Suppressor macrophage treated with lipopolysaccharide for 4 hours (primary cell): ENCODE data around the gene CACNG7.

Experiments
- DNase-seq: peaks from one replicate; pipeline ENCODE4 v3.0.0-alpha.2; 2020

The CACNG7 gene

GRCh38 chr19:53957448-53958167 is 48.5 kb downstream of the CACNG7 start:
- DNase-seq = no peak

DNA sequence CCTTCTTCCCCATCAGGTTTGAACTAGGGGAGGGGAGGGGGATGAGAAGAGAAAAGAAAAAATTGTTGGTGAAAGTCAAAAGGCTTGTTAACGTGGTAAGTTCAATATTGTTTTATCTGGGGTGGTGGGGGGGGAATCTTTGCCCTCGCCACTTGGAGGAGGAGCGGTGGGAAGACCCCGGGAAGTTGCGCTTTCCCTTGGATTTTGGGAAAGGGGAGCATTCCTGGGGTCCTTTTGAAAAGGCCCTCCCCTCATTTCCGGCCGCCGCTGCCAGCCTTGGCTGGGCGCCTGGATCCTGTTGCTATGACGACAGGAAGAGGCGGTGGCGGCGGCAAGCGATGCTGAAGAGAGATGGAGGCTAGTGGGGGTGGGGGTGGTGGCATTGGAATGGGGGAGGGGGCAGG is 49.1 kb downstream of the CACNG7 start:
- no peak for DNase-seq

DNA sequence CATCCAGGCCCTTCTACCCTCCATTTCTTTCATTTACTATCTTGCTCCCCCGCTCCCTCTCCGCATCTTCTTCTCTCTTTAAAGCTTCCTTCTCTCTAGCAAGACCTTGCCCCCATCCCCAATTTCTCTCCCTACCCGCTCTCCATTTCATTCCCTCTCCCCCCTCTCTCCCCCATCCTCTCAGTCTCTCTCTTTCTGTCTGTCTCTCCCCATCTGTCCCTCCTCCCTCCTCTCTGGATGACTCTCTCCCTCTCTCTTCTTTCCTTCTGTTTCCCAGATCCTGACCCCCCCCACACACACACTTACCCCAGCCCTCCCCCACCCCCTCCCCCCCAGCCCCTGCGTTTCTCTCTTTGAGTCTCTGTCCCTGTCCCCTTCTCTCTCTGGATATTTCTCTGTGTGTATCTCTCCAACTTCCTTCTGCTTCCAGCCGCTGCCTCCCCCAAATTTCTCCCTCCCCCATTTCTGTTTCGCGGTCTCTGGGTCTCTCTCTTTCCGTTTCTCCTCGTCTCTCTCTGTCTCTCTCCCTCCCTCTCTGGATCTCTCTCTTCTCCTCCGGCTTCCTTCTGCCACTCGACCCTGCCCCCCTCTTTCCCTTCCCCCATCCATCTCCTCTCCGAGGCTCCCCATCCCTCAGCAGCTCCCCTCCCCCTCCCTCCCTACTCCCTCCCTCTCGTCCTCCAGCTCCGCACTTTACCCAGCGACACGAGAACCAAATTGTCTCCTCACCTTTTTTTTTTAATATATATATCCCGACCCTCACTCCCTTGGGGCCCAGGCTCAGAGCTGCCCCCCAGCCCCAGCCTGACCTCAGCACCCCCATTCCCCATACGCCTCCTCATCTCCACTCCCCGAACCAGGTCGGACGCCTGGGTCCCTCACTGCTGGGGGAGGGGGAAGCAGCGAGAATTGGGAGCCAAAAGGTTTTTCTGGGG is 50.0 kb downstream of the CACNG7 start:
- no peak for DNase-seq

- no peak for DNase-seq
Observed at GRCh38 chr19:53960187-53960586, 51.1 kb downstream of the CACNG7 start.

DNA sequence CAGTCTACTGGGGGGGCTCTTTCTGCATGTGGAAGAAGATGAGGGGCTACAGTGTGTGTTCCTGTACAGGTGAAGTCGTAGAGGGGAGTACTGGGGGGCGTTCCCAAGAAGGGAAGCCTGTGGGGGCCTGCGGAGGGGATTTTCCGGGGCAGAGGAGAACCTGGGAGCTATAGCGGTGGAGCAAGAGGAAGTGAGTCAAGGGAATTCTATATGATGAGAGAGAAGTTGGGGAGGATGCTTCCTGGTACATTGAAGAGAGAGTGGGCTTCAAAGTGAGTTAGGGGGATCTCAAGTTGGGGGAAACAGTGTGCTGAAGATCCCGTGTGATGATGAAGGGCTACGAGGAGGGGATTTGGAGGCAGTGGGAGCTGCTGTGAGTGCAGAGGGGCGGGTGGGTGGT is 51.8 kb downstream of the CACNG7 start:
- DNase-seq = no peak

- DNase-seq = no peak
Observed at GRCh38 chr19:53961523-53962356, 52.7 kb downstream of the CACNG7 start.

- no peak for DNase-seq
Observed at GRCh38 chr19:53962887-53963431, 53.9 kb downstream of the CACNG7 start, which contains the start of gene CACNG8. TSS of gene CACNG8 (plus strand) at chr19:53962937.

DNA sequence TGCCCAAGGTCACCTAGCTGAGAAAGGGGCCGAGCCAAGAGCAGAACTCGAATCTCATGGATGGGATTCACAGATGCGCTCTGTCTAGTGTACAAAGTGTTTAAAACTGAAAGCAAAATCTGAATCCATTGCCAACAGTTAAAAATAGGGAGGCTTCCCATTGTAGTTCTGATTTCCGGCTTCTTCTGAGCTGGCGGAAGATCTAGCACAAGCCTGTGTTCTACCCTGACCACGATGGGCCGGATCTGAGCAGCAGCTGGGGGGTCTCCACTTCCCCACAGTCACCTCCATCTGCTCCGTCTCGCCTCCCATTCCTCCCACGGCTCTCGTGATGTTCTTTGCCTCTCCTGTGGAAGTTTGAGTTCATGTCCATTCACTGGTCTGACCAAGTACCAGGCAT is 56.0 kb downstream of the CACNG7 start:
- DNase-seq = no peak

DNA sequence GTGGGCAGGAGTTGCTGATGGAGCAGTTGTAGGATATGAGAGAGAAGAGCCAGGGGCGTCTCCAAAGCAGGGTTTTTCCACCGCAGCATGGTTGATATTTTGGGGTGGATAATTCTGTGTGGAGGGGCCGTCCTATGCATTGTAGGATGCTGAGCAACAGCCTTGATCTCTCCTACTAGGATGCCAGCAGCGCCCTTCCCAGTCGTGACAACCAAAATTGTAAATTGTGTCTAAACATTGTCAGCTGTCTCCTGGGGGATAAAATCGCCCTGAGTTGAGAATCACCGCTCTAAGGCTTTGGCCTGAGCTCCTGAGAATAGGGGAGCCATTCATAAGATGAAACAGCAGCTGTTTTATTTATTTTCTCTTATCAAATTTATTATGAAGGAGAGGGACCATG is 57.9 kb downstream of the CACNG7 start:
- no peak for DNase-seq

- DNase-seq = no peak
Observed at GRCh38 chr19:53969366-53969765, 60.3 kb downstream of the CACNG7 start.

DNA sequence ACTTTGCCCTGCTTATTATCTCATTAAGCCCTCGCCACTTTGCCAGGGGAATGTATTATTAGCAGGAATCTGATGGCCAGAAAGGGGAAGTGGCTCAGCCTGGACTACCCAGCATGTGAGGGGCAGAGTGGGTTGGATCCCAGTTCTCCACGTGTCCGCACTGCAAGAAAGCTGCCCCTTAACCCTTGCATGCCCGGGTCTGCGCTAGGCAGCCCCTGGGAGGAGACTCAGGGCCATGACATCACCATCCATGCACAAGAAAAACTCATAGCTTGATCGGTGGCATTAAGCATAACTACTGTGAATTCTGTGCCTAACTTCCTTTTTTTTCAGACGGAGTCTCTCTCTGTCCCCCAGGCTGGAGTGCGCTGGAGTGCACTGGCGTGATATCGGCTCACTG is 62.6 kb downstream of the CACNG7 start:
- DNase-seq = peak; percentile 72

- peak; percentile 81 for DNase-seq
Observed at GRCh38 chr19:53977429-53977990, 68.4 kb downstream of the CACNG7 start.

DNA sequence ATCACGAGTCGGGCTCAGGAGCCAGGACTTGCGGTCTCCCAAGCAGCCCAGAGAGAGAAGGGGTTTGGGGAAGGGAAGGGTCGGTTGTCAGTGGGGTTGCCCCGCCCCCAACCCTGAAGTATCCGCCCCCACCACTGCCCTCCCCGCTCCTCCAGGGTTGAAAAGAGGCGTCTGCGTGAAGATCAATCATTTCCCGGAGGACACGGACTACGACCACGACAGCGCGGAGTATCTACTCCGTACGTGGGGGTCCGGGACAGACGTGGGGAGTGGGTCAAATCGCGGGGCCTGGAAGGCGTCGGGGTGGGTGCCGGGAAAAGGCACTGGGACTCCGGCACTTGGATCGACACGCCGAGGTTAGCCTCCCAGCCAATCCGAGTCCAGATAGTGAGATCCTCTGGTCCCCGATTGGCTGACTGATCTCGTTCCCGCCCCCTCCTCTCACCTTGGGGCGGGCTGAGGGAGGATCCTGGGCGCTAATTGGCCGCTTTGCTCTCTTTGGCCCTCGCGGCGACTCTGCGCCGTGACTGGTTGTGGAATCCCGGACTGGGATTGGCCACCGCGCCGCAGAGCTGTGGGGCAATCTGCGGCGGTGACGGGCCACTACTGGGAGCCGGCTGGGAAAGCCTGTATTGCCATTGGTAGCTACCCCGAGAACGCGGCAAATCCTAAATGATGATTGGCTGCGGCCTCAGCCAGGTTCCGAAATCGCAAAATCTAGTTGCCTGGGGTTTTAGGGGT is 69.1 kb downstream of the CACNG7 start:
- DNase-seq = peak; percentile 49

- no peak for DNase-seq
Observed at GRCh38 chr19:53978975-53979801, 70.1 kb downstream of the CACNG7 start.

DNA sequence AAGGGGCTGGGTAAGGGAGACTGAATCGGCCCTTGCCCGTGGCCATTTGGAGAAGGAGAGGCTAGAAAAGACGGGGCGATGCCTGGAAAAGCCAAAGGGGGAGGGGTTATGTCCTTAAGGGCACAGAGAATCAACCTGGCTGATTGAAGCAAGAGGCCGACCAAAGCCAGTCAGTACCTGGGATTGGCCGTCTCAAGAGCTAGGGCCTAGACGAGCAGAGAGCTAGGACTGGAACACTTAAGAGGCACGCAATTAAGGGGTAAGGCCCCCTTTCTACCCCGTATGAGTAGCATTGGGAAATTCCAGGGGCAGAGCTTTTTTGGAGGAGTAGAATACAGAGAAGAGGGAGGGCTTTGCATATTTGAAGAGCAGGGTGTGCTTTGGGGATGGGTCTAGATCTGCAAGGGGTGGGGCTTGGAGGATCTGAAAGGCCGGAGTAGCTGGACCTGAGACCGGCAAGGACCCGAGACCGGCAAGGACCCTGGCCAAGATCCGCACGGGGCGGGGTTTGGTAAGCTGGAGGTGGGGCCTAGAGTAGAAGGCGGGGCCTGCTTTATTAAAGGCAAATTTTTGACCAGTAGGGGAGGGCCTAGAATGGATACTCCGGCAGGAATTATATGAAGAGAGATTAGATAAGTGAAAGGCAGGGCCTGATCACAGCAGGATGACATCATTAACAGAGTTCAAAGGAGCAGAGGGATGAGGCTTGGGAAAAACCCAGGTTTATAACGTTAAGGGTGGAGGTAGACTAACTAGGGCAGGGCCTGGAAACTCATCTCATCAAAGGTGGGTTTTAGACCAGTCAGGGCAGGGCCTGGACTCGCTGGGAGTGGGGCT is 71.7 kb downstream of the CACNG7 start:
- DNase-seq = no peak

DNA sequence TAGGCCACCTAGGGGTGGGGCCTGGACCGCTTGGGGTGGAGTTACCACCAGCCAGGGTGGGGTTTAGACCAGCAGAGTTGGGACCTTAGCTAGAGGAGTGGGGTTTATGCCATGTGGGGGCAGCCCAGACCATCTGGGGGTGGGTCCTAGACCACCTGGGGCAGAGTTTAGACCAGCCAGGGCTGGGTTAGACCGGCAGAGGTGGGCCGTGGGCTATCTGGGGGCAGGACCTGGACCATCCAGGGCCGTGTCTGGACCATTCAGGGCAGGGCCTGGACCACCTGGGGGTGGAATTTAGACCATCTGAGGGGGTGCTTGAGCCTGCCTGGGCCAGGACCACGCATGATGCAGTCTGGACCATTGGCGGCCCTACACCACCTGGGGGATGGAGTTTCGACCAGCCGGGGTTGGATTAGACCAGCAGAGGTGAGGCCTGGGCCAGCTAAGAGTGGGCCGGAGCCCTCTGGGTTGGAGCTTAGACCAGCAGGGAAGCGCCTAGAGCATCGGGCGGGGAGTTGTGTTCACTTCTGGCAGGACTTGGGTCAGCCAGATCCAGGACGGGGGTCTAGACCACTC is 72.4 kb downstream of the CACNG7 start:
- DNase-seq = no peak

GRCh38 chr19:53982001-53982451 is 72.9 kb downstream of the CACNG7 start:
- no peak for DNase-seq

GRCh38 chr19:53982611-53983010 is 73.5 kb downstream of the CACNG7 start:
- DNase-seq = no peak
